Measurements from ENCODE around the gene CCDC106.

CCDC106 gene

GRCh38 chr19:55671054-55671378 lies 23.0 kb downstream of the CCDC106 start:
- DNase-seq = no peak

DNA sequence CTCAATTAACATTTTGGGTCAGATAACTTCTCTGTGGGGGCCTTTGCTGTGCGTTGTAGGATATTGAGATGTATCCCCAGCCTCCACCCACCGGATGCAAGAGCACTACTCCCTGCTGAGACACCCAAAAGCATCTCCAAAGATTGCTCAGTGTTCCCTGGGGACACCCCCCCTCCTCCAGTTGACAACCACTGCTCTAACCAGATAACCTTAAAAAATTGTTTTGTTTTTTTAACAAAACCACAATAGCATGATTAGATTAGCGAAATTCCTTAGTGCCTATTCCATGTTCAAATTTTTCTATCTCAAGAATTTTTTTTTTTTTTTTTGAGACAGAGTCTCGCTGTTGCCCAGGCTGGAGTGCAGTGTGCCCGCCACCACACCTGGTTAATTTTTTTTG lies 24.4 kb downstream of the CCDC106 start:
- no peak for DNase-seq

DNA sequence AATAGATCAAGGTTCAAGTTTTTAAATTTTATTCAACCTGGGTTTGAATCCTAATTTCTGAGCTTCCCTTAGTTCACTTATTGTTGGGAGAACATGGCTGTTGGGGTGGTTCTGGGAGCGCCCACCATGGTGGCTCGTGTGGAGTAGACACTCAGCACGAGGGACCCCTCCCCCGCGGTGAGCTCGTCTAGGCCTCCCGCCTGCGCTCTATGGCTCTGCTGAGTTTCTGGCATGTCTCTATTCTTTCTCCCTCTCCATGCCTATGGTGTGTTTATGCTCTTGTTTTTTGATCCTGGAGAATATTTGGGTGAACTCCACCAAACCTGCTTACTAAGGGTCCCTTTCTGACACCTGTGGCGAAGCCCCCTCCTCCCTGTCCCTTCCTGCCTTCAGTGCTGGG lies 25.5 kb downstream of the CCDC106 start:
- no peak for DNase-seq

DNA sequence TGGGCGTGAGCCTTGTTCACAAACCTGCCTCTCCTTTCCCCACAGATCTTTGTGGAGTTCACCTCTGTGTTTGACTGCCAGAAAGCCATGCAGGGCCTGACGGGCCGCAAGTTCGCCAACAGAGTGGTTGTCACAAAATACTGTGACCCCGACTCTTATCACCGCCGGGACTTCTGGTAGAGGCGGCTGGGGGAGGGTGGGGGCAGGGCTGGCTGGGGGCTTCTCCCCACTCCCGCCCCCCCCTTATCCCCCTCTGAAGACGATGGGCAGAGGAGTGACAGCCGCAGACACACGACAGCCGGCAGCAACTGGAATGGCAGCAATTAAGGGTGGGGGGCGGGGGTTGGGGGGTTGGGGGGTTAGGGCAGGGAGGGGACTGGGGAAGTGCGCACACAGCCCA lies 25.9 kb downstream of the CCDC106 start:
- DNase-seq = no peak

GRCh38 chr19:55674459-55674840 lies 26.4 kb downstream of the CCDC106 start:
- no peak for DNase-seq

DNA sequence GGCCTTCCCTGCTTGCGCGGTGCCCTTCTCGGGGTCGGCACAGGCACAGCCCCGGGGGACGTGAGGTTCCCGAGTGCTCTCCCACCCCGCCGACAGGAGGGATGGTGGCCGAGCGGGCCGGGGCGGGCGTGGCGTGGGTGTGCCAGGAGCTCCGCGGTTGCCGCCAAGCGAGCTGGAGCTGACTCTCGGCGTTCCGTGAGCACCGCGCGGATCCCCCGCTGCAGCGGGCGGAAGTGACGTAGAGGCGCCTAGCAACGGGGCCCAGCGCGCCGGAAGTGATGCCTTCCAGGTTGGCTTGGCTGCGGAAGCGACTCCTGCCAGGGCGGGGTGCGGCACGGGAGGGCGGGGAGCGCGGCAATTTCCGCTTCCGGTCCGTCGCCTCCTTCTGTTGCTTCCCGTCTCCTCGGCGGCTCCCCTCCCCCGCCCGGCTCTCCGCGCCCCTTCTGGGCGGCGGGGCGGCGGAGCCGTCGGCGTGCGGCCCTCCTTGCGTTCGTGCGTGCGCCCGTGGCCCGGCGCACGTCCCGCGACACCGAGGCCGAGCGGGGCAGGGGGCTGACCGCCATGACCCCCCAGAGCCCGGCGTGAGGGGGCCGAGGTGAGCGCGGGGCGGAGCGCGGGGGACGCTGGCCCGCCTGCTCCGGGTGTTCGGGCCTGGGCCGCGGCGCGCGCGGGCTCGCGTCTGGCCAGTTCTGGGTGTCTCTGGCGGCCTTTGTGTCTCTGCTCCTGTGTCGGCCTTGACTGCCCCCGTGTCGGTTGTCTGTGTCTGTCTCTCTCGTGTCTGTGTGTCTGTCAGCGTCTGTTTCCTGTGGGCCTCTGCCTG lies 27.0 kb downstream of the CCDC106 start, which contains the start of gene EPN1:
TSS of gene EPN1 (plus strand) at position 386 of the 820 bp plus-strand sequence. CDS start 3,402 bp downstream, outside the sequence.
- DNase-seq = peak; percentile 97 to 98

DNA sequence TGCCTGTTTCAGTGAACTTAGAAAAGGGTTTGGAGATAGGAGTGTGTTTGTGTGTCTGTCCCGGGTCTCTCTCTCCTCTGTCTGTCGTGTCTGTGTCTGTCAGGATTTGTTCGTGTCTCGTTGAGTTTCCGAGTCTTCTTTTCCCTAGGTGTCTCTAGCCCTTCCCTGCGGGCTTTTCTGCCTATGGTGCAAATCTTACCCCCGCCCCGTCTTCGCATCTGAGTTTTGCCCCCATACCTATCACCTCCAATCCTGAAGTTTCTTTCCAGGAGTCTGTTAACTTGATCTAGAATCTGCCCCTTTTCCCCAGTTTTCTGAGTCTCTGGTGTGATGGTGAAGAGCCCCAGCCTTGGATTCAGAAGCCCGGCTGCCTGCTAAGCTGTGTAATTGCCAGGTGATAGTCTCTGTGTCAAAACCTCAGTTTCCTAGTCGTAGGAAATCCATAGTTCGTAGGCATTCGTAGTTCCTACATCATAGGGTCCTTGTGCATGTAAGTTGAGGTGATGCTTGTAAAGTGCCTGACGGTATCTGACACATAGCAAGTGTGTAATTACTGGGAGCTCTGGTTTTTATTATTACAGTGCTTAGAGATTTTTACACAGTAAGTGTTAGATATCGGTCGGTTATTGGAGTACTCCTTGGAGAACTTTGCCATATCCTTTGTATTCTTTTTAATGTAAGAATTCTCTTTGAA lies 27.8 kb downstream of the CCDC106 start:
- DNase-seq = no peak

- no peak for DNase-seq
Measured at GRCh38 chr19:55676383-55676782, 28.4 kb downstream of the CCDC106 start.

DNA sequence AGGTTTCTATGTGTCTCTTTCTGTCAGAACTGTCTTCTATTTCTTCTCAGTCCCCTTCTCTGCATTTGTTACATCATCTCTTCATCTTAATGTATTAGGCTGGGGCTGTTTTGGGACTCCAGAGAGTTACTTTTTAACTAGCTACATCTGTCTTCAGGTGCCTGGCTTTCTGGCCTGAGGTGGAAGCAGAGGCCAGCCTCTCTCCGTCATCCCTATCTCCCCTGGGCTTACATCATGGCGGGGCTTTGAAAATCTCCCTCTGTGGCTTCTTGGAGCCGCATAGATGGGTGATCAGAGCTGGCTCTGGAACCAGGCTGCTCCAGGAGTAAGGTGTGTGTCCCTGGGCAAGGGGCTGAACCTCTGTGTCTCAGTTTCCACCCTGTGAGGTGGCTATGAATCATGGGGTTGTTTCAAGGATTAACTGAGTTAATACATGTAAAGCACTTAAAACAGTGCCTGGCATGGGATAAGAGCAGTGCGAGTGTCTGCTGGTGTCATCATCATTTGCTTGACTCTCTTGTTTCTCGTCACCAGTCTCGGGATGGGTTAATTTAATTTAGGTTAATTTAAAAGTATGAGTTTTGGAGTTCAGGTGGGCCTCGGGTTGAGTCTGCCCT lies 29.0 kb downstream of the CCDC106 start:
- no peak for DNase-seq

GRCh38 chr19:55677572-55678028 lies 29.6 kb downstream of the CCDC106 start:
- no peak for DNase-seq

DNA sequence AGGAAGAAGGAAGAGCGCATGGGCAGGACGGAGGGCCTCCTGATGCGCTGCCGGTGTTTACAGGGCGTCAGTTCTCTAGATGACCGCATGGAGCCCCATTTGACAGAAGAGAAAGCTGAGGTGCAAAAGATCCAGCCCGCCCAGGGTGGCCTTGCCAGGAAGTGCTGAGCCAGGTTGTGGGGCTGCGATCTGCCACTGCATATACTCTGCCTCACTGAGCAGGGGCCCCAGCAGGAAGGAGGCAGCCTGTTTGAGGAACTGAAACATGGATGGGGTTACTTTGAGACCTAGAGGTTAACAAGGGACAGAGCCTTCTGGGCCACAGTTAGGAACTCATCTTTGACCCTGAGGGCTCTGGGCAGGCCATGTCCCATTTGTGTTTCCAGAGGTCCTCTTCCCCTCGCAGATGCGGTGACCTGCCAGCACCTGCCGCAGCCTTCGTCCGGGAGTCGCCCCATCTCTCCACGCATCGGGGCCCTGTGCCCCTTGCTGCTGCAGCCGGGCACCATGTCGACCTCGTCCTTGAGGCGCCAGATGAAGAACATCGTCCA lies 30.2 kb downstream of the CCDC106 start:
- no peak for DNase-seq

DNA sequence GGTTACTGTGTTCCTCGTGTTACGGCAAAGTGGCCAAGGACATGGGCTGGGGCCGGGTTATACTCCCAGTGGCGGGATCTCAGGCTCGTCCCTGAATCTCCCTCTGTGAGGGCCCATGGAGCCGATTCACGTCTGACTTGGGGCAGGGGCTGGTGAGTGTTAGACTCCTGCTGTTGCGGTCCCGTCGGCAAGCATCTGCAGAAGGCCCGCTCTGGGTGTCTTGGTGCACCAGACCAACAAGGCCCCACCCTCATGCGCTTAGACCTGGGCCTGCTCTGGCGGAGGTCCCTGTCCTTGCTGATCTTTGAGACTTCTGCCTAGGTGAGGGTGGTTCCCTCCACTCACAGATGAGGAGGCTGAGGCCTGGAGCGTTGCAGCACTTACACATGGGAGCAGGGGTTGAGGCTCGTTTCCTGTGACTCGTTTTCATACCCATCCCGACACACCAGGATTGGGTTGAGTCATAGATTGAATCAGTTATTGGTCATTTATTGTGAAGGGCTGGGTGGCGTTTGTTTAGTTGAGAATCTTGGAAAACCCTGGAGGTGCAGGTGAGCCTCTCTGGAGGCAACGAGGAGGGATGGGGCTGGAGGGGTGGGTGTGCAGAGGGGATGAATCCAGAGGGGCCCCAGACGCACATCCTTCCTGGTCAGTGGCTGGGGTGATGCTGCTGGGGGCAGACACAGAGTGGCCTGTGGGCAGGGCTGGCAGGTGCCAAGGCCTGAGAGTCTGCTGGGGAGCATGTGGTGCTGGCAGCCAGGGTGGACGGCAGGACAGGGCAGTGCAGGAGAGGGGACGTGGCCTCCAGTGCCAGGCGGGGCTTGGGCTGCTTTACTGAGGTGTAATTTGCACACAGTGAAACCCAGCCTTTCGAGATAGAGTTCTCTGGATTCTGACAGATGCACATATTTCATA lies 31.6 kb downstream of the CCDC106 start:
- no peak for DNase-seq

DNA sequence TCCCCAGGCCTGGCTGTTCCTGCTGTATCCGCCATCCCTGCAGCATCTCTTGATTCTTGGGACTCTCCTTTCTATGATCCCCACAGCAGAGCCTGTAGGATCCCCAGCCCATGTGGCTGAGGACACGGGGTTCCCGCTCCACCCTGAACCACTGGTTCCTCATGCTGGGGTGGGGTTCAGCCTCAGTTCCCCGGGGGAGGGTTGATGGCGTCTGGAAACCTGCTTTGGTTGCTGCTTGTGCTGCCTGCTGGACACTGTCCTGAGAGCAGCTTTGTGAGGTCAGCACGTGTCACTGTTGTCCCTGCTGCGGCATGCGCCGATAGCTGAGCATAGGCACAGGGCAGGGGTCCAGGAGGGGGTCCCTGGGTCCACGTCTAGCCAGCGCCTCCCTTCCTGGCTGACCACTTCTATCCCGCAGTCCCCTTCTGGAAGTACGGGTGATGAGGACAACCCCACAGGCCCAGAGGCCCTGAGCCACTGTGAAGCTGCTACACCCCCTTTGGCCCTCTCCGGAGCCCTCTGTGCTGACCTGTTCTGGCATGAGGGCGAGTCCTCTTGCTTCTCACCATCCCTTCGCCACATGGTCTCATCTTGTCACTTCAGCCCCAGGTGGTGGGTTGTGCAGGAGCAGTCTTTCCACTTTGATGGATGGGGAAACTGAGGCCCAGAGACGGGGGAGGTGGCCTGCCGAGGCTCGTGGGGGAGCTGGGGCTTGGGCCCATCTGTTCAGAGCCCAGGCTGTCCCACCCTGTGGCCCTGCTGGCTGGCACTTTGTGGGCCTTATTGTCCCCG lies 32.5 kb downstream of the CCDC106 start:
- no peak for DNase-seq

DNA sequence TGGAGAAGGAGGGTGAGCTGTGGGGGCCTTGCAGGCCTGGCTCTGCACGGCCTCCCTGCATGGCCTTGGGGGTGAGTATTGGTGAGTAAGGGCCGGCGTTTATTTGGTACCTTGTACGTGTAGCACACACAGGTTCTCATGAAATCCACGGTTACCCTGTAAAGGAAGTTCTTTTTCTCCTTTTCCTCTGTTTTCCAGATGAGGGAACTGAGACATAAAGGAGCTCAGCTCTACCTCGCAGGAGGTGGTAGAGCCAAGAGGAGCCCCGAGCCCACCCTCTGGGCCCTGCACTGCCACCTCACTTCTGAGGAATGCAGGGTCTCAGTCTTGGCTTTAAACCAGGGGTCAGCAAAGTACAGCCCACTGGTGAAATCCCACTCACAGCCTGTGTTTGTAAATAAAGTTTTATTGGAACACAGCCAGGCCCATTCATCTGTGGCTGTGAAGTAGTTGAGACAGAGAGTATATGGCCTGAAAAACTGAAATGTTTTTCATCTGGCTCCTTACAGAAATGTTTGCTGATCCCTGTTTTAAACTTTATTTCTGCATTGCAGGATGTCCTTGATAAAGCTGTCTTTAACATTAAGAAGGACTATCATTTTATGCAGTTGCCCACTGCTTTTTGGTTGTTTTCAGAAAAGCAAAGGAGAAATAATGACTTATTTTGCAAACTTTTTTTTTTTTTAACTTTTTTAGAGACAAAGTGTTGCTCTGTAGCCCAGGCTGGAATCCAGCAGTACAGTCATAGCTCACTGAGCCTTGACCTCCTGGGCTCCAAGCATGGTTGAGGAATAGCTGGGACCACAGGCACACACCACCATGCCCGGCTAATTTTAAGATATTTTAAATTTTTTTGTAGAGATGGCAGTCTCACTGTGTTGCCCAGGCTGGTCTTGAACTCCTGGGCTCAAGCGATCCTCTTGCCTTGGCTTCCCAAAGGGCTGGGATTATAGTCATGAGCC lies 33.4 kb downstream of the CCDC106 start:
- DNase-seq = no peak

DNA sequence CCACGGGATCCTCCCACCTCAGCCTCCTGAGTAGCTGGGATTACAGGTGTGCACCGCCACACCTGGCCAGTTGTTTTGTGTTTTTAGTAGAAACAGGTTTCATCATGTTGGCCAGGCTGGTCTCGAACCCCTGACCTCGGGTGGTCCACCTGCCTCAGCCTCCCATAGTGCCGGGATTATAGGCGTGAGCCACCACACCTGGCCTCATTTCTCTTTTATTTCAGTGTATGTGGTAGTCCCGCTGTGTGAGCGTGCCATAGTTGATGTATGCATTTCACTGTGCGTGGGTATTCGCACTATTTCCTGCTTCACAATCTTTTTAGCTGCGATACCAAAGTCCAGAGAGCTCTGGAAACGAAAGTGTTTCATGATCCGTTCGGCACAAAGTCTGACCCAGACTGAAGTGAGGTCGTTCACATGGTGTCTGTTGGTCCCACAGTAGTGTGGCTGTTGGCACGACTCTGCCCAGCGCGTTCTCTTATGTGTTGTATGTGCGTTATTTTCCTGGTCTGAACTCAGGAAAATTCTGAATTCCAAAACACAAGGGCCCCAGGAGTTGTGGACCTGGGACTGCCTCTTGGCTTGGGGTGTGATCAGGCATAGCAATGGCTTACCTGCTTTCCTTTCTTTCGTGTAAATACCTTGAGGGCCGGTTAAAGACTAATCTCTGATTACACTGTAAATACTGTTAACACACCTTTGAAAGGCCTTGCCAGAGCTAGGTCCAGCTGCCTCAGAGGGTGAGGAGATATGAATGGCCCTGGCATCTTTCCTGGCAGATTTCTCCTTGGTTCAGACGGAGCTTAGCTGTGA lies 35.6 kb downstream of the CCDC106 start:
- DNase-seq = no peak

DNA sequence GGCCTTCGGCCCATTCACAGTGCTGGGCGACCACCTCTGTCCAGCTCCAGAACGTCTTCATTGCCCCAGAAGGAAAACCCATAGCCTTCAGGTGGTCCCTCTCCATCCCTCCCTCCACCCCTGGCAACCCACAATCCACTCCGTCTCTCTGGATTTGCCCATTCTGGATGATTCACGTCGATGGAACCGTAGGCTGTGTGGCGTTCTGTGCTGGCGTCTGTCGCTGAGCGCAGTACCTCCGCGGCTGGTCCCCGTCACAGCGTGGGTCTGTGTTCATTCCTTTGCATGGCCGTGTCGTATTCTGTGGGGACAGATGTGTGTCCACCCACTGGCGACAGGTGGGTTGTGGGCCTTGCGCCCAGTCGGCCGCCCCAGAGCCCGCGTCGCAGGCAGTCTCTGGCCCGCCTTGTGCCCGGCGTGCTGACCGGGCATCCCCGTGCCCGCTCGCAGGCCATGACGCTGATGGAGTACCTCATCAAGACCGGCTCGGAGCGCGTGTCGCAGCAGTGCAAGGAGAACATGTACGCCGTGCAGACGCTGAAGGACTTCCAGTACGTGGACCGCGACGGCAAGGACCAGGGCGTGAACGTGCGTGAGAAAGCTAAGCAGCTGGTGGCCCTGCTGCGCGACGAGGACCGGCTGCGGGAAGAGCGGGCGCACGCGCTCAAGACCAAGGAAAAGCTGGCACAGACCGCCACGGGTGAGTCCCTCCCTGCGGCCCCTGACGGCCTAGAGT lies 37.1 kb downstream of the CCDC106 start:
- DNase-seq = no peak

DNA sequence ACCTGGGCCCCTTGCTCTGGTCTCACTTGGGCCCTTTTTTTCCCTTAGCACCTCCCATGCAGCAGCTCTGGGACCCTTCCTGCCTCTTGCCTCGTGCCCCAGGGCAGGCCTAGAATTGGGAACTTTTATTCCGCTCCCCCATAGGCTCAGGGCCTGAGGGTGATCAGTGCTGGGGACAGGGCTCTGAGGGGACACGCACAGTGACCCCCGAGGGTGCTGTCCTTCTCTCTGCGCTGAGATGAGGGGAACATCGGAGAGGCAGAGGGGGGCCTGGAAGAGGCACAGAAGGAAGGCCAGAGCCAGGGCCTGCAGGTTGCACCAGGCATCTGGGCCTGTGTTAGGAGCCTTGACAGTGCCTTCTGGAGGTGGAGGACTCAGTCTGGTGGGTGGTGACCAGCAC lies 37.8 kb downstream of the CCDC106 start:
- no peak for DNase-seq

- no peak for DNase-seq
Measured at GRCh38 chr19:55686311-55687050, 38.5 kb downstream of the CCDC106 start.
